IPS-18c (cell line): ENCODE measurements around the gene CNOT1.
A peak's percentile ranks its signal among the peaks of the same experiment; 100 is the strongest.

Source experiments
- H3K4me3 ChIP-seq: 2 replicates; pipeline ENCODE4 v1.7.0; 2013; ENCODE audit warnings: low read depth, mild to moderate bottlenecking, low read length, moderate library complexity; ENCODE audit not compliant: insufficient read depth
- H3K9me3 ChIP-seq: one replicate; pipeline ENCODE4 v1.6.1; 2013; ENCODE audit warnings: mild to moderate bottlenecking, low read length, moderate library complexity; ENCODE audit not compliant: control insufficient read depth, insufficient read depth

The CNOT1 gene

DNA sequence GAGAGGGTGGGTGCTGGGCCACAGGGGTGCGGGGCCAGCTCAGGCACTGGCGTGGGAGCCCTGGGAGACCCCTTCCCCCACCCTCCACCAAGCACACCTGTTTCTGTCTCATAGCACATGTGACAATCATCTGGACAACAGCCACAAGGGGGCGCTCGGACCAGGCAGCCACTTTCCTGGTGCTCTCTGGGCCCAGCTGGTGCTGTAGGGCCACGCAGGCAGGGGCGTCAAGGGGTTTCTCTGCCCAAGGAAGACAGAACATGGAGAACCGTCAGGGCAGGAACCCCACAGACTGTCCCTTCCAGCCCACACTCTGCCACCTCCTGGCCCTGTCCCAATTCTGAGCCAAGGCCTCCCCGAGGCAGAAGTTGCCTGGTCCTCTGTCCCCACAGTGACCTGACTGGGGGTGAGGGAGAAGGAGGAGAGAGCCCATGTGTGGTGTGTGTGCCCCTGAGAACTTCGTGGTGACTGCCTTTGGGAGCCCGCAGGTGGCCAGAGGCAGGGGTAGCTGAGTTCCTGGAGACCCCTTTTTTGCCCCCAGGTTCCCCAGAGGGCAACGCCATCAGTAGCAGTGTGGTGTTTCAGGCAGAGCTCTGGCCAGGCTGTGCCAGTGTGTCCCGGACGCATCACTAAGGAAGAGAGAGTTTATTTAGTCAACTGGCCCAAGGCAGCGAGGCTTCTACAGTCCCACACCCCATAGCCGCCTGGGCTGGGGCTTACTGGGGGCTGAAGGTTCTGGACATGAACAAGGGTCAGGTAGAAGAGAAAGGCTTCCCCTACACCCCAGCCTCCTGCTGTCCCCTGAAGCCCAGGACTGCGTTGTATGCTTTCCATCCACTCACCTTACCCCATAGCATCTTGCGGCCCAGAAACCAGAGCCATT, 117.5 kb downstream of the CNOT1 start:
- Histone ChIP-seq H3K9me3 (no peaks in the 10 kb centered on the region), H3K4me3 (no peak overlapping the region)

DNA sequence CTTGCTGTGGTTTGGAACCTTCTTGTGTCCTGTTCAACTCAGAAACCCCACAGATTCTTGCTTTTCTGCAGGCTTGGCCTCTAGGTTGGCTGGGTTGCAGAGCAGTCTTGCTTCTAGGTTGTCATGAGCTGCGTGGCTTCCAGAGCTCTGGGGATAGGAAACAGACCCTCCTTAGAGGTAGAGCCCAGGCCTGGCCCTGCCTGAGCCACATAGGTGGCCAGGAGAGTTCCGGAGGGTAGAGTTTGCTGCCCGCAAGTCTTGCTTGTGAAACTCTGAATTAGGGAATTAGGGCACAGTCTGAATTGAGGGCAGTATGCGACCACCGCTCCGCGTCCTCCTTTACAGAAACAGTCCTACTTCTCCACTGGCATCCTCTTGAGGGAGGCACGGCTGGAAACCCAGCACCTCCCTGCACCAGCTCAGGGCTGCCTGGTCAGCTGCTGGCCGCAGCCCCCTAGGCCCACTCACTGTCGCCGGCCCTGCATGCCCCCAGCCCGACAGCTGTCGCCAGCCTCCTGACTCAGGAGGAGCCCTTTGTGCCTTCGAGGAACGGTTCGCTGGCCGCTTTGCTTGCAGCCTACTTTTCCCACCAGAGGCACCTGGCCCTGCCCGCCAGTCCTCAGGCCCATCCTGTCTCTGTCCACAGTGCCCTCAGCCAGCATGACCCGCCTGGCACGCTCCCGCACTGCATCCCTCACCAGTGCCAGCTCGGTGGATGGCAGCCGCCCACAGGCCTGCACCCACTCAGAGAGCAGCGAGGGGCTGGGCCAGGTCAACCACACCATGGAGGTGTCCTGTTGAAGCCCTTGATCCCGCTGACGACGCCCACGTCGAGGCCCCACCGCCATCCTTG, 118.6 kb downstream of the CNOT1 start:
- H3K9me3 ChIP-seq: no peaks in the 10 kb centered on the region
- no peak overlapping the region for H3K4me3 ChIP-seq

DNA sequence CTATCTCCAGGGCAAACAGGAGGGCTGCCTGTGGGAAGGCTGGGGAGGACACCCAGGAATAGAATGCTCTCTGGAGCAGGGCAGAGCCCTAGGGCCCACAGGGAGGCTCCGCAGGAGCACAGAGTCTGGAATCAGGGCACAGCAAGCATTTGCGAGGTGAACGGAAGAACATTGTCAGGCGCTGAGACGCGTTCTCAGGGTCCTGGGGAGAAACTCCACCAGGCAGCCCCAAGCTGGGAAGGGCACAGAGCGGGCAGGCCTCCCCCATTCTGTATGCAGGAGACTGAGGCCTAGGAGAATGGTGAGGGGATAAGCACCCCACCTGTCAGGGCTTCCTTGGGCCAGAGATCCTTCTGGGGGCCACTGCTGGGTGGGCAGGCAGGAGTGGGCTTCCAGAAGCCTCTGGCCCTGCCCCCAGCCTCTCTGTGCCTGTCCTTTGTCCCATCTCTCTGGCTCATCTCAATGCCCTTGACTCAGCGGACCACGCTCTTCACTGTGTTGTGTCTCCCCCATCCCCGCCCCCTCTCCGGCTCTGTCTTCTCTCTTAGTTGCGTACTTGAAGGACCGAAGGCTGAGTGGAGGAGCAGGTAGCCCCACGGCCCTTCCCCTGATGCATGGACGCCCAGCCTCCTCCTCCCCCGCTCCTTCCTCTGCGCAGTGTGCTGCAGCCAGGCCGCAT, 119.4 kb downstream of the CNOT1 start:
- no peak overlapping the region for H3K4me3 ChIP-seq
- no peaks in the 10 kb centered on the region for H3K9me3 ChIP-seq

DNA sequence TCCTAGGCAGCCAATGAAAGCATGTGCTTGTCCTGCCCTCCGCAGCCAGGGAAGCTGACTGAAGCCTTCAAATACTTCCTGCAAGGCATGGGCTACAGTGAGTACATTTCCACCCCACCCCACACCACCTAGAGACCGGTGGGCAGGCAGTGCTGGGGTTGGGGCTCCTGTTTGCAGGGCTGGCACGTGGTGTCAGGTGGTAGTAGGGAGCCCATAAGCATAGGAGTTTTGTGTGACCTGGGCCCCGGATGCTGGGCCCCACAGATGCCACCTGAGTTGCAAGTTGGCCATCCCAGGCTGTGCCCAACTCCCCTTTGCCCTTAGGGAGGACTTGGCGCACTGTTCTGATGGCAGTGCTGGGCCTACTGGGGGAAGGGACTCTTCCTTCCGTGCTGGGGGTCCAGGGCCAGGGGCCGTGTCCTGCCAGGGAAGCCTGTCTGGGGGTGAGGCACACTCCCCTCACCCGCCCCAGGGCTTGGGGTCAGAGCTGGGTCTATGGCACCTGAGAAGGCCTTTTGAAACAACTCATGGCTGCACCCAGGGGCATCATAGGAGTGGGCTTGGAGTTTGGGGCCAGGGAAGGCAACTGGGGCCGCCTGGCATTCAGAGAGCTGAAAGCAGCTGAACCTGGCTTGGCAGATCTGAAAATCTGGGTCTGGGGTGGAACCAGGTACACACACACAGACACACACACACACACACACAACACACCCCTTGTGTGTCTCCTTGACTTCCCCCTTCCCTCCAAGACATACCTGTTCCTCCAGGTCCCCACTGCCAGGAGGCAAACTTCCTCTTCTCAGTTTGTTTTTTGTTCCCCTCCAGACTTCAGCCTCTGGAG, 120.2 kb downstream of the CNOT1 start:
- Histone ChIP-seq H3K9me3 (no peaks in the 10 kb centered on the region), H3K4me3 (no peak overlapping the region)

DNA sequence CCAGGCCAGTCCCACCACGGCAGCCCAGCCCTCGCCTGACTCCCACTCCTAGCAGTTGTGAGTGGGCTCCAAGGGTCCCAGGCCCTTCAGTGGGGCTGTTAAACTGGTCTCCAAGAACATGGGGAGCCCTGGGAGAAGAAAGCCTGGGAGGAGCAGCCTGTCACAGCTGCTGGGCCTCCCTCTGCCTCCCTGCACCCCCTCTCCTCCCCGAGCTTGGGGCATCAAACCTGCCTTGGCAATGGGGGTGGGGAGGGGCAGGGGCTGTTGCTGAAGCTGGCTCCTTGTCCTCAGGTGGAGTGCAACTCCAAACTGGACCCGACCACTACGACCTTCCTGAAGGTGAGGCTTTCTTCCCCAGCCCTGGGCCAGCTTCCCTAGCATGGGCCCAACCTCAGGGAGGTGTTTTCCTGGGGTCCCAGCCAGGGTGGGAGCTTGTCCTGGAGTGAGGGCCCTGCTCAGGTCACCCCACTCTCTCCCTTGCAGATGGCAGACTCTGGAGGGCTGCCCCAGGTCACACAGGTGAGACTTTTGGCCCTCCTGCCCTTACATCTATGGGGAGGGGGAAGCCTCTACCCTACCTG, 120.9 kb downstream of the CNOT1 start:
- H3K4me3 ChIP-seq: no peak overlapping the region
- no peaks in the 10 kb centered on the region for H3K9me3 ChIP-seq

DNA sequence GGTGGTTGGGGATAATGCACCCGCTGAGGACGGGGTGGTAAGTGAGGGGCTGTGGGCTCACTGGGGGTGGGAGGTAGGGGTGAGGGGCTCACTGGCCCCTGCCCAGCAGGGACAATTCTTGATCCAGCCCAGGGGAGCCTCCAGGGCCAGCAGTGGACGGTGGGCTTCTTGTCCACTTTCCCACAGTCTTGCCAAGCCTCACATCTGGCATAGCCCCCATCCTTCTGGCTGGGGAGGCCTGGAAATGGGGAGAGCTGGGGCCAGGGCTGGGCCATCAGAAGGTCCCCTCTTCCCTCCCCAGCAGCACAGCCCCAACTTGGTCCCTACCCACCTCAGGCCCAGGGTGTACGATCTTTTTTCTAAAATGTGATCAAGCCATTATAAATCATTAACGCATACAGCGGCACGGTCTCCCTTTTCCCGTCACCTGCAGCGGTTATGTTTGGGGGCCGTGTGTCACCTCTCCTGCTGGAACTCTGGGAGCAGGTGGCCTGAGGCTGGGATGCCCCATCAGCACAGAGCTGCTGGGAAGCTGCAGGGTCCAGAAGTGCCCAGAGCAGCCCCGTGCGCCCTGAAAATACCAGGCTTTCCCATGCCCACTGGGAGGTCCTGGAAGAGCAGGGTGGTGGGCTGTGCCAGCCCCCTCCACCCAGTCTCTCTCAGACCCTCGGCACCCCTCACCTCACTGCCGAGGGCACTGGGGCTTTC, 121.5 kb downstream of the CNOT1 start:
- Histone ChIP-seq H3K9me3 (no peaks in the 10 kb centered on the region), H3K4me3 (no peak overlapping the region)

DNA sequence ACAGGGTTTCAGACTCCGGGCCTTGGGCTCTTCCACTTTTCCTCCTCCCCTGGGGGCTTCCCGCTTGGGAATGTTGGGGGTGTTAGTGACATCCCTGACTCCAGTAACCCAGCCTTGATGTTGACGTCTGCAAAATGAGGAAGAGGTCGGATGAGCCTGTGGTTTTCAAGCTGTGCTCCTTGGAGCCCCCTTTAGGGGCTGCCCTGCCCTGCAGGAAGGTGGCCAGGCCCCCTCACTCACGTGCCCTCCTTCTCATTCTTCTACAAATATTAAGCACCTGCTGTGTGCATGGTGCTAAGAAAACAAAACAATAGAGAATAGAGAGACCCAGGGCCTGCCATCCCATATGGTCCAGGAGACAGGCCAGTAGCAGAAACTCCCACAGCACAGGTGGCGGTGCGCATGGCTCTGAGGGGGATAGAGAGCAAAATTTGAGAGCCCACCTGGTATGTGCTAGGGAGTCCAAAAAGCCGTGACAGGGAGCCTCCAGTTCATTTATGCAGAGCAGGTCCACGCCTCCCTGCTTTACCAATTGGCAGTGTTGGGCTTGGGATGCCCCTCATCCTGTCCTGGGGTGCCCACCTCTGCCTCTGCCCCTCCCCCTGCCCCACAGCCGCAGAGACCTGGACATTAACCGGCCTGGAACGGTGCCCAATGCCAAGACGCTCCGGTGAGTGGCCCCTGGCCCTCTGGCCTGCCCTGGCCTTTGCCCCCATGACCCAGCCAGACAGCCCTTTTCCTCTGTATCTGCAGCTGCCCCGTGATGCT, 122.2 kb downstream of the CNOT1 start:
- no peaks in the 10 kb centered on the region for H3K9me3 ChIP-seq
- no peak overlapping the region for H3K4me3 ChIP-seq

DNA sequence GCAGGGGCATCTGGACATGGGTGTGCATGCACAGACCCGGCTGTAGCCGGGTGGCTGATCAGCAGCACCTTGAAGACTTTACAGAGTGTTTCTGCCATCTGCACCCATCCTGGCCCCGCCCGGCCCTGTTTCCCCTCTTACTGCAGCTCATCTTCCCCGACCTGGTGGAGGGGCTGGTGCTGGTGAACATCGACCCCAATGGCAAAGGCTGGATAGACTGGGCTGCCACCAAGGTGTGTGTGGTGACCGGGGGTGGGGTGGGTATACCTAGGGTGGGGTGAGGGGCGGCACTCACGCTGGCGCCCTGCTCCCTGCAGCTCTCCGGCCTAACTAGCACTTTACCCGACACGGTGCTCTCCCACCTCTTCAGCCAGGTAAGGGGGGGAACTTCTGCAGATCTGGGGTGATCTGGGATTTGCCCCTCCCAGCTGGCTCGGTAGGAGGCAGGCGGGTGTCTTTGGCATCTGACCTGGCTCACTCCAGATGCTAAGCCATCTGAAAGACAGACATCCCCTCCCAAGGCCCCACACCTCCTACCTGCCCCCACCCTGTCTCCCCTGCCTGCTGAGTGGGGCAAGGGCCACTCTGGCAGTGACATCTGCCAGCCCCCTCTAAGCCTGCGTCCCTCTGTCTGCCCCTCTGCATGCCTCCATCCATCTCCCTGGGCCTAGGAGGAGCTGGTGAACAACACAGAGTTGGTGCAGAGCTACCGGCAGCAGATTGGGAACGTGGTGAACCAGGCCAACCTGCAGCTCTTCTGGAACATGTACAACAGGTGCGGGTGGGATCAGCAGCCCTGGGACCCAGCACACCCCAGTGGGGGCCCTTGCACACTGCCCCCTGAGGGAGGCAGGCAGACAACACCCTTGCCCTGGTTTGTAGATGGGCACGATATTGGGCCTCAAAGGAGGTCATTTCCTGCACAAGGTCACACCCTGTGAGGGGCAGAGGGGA, 123.1 kb downstream of the CNOT1 start:
- Histone ChIP-seq H3K4me3 (no peak overlapping the region), H3K9me3 (no peaks in the 10 kb centered on the region)

DNA sequence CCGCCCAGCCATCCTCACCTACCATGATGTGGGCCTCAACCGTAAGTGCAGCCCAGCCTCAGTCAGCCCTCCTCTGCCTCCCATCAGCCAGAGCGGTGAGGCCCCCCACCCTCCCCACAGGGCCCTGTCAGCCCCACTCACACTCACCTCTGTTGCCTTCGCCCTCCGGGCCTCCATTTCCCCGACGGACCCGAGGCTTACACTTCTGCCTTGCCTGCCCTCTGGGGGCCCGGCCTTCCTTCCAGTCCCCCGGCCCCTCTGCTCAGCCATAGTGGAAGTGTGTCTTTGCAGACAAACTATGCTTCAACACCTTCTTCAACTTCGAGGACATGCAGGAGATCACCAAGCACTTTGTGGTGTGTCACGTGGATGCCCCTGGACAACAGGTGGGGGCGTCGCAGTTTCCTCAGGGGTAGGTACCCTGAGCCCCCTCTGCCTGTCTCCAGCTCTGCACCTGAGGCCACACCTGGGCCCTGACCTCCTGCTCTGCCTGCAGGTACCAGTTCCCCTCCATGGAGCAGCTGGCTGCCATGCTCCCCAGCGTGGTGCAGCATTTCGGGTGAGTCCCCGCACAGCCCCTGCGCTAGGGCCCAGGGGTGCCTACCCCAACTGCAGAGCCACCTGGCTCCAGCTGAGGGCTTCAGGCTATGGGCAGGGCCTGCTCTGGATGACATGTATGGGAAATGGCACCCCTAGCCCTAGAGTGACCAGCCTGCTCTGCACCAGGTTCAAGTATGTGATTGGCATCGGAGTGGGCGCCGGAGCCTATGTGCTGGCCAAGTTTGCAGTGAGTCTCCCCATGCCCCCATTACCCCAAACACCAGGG, 125.5 kb downstream of the CNOT1 start:
- Histone ChIP-seq H3K9me3 (no peaks in the 10 kb centered on the region), H3K4me3 (no peak overlapping the region)

DNA sequence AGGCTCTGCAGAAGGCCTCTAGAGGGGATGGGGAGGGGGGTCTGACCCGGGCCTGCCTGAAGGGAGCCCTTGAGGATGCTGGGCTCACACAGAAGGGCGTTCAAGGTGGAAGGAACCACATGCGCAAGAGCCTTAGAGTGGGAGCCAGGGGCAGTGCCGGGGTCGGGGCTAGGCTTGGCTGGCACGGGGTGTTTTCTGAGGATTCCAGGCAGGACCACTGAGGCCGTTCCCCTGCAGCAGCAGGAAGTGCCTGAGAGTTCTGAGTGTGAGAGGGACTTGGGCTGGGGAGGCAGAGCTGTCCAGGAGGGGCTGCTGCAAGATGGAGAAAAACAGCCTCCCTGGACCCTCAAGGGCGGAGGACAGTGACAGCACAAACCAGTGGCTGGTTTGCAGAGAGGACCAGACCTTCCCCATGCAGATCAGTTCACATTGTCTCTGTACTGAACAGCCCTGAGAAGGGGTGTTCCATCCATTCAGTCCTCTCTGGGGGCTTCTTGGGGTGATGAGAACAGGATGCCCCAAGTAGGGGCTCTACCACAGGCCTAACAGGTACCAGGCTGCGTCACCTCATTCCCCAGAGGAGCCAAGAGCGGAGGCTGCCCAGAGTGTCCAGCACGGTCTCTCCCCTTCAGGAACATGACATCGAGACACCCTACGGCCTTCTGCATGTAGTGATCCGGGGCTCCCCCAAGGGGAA, 126.3 kb downstream of the CNOT1 start:
- Histone ChIP-seq H3K4me3 (no peak overlapping the region), H3K9me3 (no peaks in the 10 kb centered on the region)

DNA sequence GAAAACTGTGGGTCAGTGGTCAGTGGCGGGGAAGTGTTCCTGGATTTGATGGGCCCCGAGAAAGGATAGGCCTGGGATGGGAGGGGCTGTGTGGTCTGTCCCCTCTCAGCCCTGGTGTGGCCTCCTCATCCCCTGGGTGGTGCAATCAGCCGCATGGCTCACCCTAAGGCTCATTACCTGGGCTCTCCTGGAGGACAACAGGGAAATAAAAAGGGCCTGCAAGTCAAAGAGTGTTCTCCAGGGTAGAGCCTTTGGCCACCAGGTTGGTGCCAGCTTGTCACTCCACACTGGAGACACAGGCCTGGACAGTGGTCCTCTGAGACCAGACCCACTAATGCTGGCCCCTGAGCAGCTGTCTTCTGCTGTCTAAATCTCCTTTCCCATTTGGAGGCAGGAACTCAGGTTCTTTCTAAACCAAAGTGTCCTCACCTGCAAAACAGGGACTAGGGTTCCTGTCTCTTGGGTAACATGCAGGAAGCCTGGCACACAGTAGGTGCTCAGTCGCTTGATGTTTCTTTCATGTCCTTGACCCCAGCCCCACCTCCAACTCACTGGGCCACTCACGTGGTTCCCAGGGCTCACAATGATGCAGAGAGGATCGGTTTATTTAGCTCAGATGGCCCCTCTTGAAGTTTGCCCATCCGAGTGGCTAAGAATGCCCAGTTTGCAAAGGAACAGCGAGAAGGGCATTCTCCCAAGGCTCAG, 127.3 kb downstream of the CNOT1 start:
- H3K9me3 ChIP-seq: no peaks in the 10 kb centered on the region
- H3K4me3 ChIP-seq: no peak overlapping the region

DNA sequence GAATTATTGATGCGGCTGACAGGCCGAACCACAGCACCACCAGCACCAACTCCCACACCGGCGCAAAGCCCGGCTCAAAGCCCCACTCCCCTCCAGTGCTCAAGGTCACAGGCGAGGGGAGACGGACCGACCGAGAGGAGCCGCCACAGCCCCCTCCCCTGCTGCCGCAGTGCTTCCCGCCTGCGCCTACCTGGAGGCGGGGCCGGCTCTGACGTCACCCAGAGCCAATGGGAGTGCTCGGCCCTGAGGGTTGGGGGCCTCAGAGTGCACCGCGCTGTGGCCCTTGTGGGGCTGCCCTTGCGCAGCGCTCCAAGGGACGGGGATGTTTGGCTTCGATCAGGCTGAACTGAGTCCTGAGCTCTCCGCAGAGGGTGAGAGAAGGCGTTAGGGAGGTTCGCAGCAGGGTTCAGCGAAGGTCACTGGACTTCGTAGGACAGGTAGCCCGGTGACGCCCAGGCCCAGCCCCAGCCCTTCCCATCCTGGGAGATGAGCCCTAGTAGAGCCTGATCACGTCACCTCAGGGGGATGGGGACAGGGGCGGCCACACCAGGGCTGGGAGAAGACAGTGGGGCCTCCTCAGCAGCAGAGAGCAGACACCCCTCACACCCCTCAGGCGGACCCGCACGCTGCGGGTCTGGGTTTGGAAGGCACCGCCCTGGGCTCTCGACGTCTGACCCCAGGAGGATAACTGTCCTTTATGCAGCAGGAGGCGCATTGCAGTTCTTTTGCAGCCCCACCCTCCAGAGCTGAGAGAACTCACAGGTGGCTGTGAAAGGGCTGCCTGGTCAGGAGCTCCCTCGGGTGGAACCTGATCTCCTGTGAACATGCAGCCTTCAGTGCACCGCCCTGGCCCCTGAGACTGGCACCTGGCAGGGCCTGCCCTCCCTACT, 128.1 kb downstream of the CNOT1 start:
- Histone ChIP-seq H3K4me3 (peak overlapping the region; percentile 78), H3K9me3 (no peaks in the 10 kb centered on the region)
